ENCODE measurements around the gene PACSIN2.
"Not testable (repeated sequence)": the region's sequence is repeated elsewhere in the genome, so short reads cannot be mapped to it uniquely, and the experiment has no call there.

The PACSIN2 gene

GRCh38 chr22:43009444-43009843 lies 5.5 kb downstream of the PACSIN2 start:
- no peak for FAIRE-seq

DNA sequence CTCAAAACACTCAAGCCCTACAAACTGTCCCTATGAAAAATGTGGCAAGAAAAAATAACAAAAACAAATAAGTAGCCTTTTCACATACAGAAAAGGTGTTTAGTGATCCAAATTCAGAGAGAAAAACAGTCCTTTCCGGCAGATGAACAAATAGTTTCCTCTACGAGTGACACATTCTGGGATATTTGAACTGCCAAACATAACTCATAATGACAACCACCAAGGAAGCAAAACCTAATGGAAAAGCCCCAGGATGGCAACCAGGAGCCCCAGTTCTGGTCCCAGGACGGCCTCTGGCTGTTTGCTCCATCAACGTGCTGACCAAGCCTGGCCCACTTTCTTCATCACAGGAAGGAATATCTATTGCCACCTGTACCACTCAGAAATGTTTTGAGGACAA lies 6.0 kb downstream of the PACSIN2 start:
- FAIRE-seq = no peak

- no peak for FAIRE-seq
Observed at GRCh38 chr22:43008509-43008908, 6.4 kb downstream of the PACSIN2 start.

GRCh38 chr22:43007519-43008102 lies 7.3 kb downstream of the PACSIN2 start:
- no peak for FAIRE-seq

GRCh38 chr22:43006753-43007152 lies 8.2 kb downstream of the PACSIN2 start:
- no peak for FAIRE-seq

DNA sequence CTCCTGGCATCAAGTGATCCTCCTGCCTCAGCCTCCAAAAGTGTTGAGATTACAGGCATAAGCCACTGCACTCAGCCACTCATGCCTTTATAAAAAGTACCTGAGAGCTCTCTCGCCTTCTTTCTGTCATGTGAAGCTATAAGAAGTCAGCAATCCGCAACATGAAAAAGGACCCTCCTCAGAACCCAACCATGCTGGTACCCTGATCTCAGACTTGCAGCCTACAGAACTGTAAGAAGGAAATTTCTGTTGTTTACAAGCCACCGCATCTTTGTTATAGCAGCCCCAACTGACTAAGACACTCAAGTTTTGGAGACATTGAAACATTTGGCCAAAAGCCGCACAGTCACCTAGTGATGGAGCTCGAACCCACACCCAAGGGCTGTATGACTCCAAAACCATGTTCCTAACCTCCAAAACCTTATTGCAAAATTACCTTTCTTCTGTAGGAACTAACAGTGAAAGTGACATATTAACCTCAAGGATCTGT lies 8.9 kb downstream of the PACSIN2 start:
- no peak for FAIRE-seq

- no peak for FAIRE-seq
Observed at GRCh38 chr22:43005106-43005505, 9.8 kb downstream of the PACSIN2 start.

DNA sequence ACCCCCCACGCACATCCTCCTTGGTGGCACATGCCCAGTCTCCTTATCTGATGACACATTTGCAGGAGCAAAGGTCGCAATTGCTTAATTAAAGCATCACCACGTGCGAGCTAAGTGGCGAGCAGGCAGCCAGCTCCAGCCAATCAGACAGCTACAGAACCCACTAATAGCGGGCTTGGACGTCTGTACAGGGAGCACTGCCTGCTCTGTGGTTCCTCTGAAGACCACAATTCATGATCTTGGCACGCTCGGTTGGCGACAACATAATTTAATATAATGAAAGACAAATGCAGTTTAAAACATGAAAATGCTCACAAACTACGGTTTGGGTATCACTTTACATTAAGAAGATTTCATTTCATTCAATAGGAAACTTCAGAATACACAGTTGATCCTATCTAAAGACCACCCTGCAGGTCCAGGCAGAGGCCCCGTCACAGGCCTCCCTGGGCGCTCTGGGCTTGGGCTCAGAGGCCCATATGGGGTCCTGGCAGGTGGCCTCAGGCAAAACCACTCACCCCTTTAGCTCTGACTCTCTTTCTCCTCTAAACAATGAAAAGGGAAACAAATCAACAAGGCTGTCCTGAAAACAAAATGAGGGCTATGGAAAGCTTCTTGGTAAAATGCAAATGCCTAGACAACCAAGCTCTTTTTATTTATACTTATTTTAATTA lies 10.4 kb downstream of the PACSIN2 start:
- FAIRE-seq = no peak

GRCh38 chr22:43002202-43002586 lies 12.8 kb downstream of the PACSIN2 start:
- FAIRE-seq = no peak

- no peak for FAIRE-seq
Observed at GRCh38 chr22:43001271-43002201, 13.4 kb downstream of the PACSIN2 start.

DNA sequence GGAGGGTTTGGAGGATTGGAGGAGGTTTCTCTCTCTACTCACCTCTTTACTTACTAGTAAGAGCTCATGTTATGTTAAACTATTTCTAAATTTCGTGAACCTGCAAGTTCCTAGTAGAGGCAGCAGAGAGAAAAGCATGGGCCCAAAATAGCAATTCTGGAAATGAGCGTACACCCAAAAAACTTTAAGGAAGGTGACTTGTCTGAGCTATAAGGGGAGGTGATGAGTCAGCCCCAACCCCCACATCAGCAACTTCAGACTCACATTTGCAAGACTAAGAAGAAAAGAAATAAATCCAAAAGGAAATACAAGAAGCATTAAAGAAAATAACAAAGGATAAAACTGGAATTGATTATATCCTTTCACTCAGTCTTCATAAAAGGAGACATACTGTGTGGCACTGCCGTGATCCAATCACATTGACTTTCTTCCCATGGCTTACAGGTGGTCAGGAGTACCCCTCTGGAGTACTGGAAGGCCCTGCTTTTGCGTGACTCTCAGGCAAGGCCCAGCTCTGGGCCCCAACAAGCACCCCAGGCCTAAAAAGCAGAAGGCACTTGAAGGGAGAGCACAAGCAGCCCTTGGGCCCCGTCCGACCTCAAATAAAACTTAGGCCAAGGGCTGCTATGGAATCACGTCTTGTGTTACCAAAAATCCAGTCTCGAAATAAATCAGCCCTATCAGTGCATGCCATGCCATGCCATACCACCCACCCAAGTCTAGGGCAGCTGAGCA lies 14.3 kb downstream of the PACSIN2 start:
- FAIRE-seq = no peak

DNA sequence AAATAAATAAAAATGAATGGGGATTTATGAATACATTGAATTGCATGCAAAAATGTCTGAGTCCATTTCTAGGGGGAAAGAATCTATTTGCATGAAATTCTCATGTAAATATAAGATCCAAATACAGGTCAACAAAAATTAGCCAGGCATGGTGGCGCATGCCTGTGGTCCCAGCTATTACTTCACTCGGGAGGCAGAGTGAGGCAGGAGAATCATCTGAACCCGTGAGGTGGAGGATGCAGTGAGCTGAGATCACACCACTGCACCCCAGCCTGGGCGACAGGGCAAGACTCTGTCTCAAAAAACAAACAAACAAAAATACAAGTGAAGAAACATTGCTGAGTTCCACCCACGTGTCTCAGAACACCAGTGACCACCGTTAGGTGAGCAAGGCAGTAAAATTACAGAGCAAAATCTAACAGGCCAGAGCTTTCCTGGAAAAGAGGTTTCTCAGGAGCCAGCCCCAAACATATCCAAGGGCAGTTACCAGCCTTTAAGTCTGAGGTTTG lies 17.3 kb downstream of the PACSIN2 start:
- no peak for FAIRE-seq

- FAIRE-seq = no peak
Observed at GRCh38 chr22:42996646-42997365, 18.1 kb downstream of the PACSIN2 start.

GRCh38 chr22:42995654-42996053 lies 19.3 kb downstream of the PACSIN2 start:
- FAIRE-seq = not testable (repeated sequence)

GRCh38 chr22:42994917-42995562 lies 19.9 kb downstream of the PACSIN2 start:
- no peak for FAIRE-seq

DNA sequence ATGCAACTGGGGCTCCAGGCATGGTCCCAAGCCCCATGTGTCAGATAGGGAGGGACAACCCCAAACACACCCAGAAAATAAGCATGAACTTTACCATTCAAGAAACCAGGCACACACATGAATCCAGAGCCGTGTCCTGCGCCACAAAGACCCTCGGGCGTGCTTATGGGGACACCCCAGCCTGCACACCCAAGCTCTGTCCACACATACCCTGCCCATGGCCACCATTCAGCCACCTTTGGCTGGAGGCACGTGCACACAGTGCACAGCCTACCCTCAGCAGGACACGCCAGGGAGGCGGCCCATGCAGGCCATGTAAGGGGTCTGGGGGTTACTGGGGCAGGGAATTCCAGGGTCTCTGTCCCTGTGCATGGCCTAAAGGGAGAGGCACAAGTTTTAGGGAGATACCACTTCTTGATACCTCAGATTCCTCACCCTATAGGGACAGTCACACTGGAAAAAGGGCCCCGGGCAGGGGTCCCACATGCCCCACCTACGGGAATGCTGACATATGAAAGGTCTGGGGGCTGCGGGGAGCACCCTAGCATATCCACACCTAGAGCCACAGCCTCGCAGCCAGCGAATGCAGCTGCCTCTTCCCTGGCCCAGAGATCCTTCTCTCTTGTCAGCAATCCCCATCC lies 20.6 kb downstream of the PACSIN2 start:
- FAIRE-seq = no peak

GRCh38 chr22:42993651-42994275 lies 21.2 kb downstream of the PACSIN2 start:
- FAIRE-seq = no peak

DNA sequence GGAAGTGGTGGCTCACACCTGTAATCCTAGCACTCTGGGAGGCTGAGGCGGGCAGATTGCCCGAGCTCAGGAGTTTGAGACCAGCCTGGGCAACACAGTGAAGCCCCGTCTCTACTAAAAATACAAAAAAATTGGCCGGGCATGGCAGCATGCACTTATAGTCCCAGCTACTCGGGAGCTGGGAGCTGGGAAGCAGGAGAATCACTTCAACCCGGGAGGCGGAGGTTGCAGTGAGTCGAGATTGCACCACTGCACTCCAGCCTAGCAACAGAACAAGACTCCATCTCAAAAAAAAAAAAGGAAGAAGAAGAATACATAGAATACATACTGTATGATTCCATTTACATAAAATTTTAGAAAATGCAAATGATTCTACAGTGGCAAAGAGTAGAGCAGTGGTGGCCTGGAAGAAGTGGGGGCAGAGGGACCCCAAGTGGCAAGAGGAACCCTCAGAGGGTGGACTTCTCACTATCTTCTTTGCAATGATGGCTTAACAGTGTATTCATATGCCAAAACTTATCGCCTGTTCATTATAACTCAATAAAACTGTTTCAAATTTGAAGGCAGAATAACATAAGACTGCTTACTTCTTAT lies 22.0 kb downstream of the PACSIN2 start:
- FAIRE-seq = no peak

DNA sequence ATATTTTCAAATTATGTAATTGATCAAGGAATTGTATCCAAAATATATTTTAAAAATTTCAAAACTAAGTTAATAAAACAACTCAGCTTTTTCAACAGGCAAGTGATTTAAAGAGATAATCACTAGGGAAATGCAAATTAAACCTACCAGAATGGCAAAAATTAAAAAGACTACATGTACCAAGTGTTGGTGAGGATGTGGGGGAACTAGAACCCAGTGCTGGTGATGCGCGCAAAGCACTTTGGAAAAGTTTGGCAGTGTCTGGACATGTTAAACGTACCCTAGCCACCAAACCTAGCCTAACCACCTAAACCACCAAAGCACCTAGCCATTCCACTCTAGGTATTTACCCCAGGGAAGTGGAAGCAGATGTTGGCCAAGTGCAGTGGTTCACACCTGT lies 22.9 kb downstream of the PACSIN2 start:
- no peak for FAIRE-seq

DNA sequence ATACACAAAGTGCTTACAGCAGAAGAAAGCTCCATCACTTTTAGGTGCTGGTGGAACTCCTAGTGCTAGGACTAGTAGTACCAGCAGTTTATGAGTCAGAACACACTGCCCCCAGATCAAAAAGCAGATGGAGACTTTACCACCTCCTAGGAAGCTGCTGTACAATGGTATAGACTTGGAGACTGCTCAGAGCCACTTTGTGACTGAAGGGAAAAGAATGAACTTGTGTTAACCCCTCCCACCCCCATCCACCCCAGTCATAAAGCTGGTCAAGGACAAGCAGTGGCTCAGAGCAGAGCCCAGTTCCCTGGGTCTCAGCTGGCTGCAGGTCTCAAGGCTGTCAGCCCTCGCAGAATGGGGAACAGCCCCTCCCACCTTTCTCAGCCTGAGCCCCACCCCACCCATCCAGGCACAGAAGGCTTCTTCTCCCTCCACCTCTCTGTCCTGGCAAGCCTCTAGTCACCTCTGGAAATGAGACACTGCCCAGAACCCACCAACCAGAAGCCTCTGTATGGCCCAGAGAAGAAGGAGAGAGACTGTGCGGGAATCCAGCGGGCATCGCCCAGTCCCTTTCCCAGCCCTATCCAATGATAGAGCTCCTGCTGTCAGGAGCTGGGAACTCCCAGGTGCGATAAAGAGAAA lies 23.8 kb downstream of the PACSIN2 start:
- no peak for FAIRE-seq
